Adipose tissue (tissue), 3 donors: ENCODE measurements around the gene CCDC88A. TPM values are rescaled to one million over a fixed set of nuclear protein-coding genes. Genes with fewer than 3 reads are reported as not detected.
"Not testable (repeated sequence)": the region's sequence is repeated elsewhere in the genome, so short reads cannot be mapped to it uniquely, and the experiment has no call there.

ENCODE experiments used
- H3K27ac ChIP-seq: one replicate; pipeline ENCODE4 v1.5.1; 2013; ENCODE audit warnings: low read depth, low read length
- WGBS, 3 donors: extraction: QIAGEN DNeasy Blood & Tissue Kit; methylation state at CpG; one replicate each; pipeline ENCODE4 v1.1.7; 2013; 5-methylcytosine and 5-hydroxymethylcytosine counted together
- polyA plus RNA-seq, 3 donors: library from polyadenylated mRNA; stranded (reverse); fragments of 200-250 nt; gene quantifications; one replicate each; pipeline ENCODE4 v1.2.3, GENCODE V29; 2013
- donor health status: healthy with polysubstance abuse.
- donor health status: Bipolar disorder and iron deficiency.
- donor health status: healthy.

The CCDC88A gene
- polyA plus RNA-seq, 3 donors: 5.3 to 17.5 (median 8.5) TPM

DNA sequence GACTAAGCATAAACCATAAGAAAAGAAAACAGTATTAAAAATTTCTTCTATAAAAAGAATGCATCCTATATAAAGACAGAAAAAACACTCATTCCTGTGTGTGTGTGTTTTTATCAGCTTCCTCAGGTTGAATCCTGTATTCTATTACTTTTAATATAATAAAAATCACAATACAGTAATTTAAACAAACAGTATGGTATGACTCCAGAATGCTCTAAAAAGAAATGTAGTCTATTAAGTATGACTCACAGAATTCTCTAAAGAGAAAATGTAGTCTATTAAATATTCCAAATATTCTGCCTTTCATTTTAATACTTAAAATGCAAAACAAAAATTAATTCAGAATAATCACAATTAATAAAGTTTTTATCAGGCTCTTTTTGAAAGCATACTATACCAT is 19.8 kb downstream of the CCDC88A start:
- H3K27ac ChIP-seq: no peak overlapping the region

DNA sequence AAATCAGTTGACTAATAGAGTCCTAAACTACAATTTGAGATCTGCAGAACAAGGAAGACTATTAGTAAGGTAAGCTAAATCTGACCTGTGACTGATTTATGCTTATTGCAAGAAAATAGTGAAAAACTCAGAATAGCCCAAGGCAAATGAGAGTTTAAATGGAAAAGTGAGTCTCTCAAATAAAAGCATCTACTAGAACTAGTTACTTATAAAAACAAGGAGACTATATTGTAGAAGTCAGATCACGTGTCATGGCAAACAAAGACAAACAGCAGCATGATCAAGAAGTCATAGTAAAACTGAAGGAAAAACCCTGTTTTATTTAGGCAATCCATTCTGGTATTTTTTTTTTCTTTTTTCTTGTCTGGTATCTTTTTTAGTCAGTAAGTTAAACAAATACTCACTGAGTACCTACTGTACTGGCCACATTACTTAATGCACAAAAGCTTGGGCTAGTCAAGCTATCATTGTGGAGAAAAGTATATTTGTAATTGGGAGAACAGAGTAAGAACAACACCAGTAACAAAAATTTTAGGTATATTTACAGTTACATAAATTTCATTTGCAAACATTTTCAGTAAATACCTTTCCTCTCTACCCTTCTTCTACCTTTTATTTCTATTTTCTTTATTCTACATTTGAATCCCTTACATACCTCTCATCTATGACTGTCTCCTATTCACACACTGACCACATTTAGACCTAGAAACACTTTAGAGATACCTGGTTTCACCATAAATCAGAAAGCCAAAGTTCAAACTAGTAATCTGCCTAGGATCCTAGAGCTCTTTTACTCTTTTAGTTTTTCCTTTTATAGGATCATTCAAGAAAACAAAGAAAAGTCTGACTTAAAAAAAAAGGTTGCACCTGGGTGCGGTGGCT is 23.7 kb downstream of the CCDC88A start:
- H3K27ac ChIP-seq: no peak overlapping the region
- 70 to 73% (median 72%) methylated on average over 2 of the region's 2 CpGs for WGBS, 3 donors

- H3K27ac ChIP-seq: no peak overlapping the region
- 77 to 86% (median 82%) methylated on average over 3 of the region's 3 CpGs for WGBS, 3 donors
Measured at GRCh38 chr2:55391615-55392242, 27.9 kb downstream of the CCDC88A start.

DNA sequence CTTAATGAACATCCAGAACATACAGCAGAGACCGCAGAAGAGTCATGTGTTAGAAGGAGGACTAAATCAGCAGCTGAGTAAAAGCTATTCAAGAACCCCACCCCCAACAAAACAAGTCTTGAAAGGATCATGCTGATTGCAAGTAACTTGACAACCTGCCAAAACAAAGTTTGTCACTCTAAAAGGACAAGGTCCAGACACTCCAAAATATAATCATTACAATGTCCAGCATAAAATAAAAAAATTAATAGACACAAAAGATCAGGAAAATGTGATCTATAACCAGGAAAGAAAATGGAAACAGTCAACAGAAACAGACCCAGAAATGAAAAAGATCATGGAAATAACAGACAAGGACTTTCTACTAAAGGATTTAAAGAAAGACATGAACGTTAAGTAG is 28.5 kb downstream of the CCDC88A start:
- no peak overlapping the region for H3K27ac ChIP-seq
- whole genome bisulfite sequencing, 3 donors: 83 to 93% (median 91%) methylated on average over 2 of the region's 2 CpGs

- WGBS, 3 donors: 92 to 95% (median 94%) methylated on average over 10 of the region's 10 CpGs
Measured at GRCh38 chr2:55385516-55385915, 34.1 kb downstream of the CCDC88A start.

GRCh38 chr2:55384786-55385185 is 34.9 kb downstream of the CCDC88A start:
- WGBS, 3 donors: 90 to 98% (median 95%) methylated on average over 4 of the region's 4 CpGs
- H3K27ac ChIP-seq: no peak overlapping the region

More at GRCh38 chr2:55385516-55385915, 34.1 kb downstream of the CCDC88A start:
- not testable (repeated sequence) for H3K27ac ChIP-seq

DNA sequence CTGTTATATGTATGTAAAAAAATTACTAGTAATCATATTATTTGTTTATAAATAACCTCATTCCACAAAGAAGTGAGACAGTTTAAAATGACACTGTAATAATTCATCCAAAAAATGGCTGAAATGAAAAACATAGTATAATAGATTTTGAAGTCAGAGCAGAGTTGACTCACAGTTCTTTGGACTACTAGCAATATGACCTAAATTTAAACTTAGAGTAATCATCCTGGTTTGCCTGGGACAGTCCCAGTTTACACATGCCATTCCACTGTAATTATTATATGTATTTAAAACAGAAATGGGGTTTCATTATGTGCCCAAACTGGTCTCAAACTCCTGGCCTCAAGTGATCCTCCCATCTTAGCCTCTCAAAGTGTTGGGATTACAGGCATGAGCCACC is 48.3 kb downstream of the CCDC88A start:
- no peak overlapping the region for H3K27ac ChIP-seq

- 97 to 99% (median 98%) methylated on average over 4 of the region's 4 CpGs for WGBS, 3 donors
- no peak overlapping the region for H3K27ac ChIP-seq
Measured at GRCh38 chr2:55370208-55370607, 49.4 kb downstream of the CCDC88A start.

- no peak overlapping the region for H3K27ac ChIP-seq
- WGBS, 3 donors: 50 to 68% (median 60%) methylated on average over 3 of the region's 3 CpGs
Measured at GRCh38 chr2:55365303-55365702, 54.4 kb downstream of the CCDC88A start.

GRCh38 chr2:55364189-55365055 is 55.2 kb downstream of the CCDC88A start:
- no peak overlapping the region for H3K27ac ChIP-seq
- WGBS, 3 donors: 59 to 73% (median 70%) methylated on average over 3 of the region's 3 CpGs

- H3K27ac ChIP-seq: no peak overlapping the region
- 96% methylated on average over 3 of the region's 3 CpGs for whole genome bisulfite sequencing, 3 donors
Measured at GRCh38 chr2:55363636-55364035, 56.0 kb downstream of the CCDC88A start.

DNA sequence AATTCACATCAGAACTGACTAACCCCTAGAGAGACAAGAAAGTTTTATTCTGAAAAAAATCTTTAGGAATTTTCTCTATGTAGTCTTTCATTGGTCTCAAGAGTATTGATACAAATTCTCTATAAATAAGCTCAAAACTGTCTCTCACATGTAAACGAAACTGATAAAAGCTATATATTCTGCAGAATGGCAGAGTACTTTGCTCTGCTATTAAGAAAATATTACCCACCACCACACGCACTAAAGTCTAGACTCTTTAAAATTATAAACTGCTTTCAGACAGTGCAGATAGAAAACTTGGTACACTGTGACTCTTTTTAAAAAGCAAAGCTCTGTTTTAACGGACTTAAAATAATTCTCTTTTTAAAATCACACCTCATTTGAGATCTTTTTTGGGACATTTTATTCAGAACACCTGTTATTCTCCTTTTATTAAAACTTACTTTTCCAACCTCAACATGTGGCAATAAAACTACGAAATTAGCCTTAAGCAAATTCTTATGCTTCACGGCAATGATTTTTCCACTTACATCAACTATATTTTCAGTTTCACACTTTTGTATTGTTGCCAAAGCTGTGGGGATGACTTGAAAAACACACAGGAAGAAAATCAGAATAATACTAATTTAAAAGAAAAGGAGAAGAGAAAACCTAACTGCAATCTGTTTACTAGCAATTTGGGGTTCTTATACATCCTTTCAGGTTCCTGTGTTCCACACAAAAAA is 58.0 kb downstream of the CCDC88A start:
- no peak overlapping the region for H3K27ac ChIP-seq
- 77 to 84% (median 81%) methylated on average over 5 of the region's 5 CpGs for WGBS, 3 donors

DNA sequence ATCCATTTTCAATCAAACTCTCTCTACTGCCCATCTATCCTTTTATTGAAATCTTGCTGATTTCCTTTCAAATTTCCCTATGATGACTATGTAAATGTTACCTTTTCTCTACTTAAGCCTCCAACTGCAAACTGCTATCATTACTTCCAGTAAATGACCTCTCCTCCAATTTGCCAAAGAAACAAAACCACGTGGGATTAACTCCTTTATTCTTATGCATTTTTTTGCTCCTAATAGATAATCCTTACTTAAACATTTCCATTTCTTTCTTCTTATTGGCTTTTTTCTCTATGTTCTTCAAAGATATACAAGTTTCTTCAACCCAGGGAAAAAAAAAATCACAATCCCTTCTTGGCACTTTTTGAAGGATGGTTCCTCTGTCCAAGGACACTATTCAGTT is 61.2 kb downstream of the CCDC88A start:
- 79 to 86% (median 84%) methylated on average over 1 of the region's 1 CpG for WGBS, 3 donors
- H3K27ac ChIP-seq: no peak overlapping the region

GRCh38 chr2:55357927-55358326 is 61.7 kb downstream of the CCDC88A start:
- H3K27ac ChIP-seq: no peak overlapping the region
- WGBS, 3 donors: 87 to 92% (median 91%) methylated on average over 2 of the region's 2 CpGs

DNA sequence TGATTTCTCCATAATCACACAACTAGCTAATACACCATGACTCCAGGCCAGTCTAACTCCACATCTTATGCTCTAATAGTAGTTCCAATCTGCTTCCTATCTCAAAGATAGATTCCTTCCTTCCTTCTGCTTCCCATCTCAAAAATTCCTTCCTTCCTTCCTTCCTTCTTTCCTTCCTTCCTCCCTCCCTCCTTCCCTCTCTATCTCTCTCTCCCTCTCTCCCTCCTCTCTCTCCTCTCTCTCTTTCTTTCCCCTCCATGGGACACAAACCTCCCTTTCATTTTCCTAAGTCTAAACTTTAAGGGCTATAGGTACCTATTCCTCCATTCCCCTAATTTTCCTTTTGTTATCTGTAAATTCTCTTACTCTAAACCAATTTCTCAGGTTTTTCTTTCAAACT is 62.5 kb downstream of the CCDC88A start:
- no peak overlapping the region for H3K27ac ChIP-seq

DNA sequence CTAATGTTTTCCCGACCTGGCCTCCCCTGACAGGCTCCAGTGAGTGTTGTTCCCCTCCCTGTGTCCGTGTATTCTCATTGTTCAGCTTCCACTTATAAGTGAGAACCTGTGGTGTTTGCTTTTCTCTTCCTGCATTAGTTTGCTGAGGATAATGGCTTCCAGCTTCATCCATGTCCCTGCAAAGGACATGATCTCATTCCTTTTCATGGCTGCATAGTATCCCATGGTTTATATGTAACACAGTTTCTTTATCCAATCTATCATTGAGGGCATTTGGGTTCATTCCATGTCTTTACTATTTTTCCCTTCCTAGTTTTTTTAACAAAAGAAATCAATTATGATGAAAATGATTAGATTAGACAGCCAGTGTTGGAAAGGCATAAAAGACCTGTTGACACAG is 63.5 kb downstream of the CCDC88A start:
- H3K27ac ChIP-seq: not testable (repeated sequence)
- 97 to 100% (median 97%) methylated on average over 2 of the region's 2 CpGs for WGBS, 3 donors

DNA sequence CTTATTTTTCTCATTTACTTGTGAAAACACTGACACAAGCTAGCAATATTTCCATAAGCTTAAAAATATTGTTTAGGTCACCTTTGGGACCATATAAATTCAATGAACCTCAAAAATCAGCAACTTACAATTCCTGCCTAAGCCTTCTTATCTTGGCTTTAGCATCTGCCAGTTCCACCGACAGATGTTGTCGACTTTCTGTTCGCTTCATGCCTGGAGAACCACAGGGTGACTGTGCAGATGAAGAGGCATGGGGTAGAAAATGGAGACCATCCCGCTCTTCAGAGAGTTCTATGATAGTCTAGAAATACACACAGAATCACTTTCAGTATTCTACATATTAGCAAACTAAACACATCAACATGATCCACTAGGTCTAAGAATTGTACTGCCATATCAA is 64.2 kb downstream of the CCDC88A start:
- 97 to 99% (median 97%) methylated on average over 4 of the region's 4 CpGs for WGBS, 3 donors
- H3K27ac ChIP-seq: no peak overlapping the region

DNA sequence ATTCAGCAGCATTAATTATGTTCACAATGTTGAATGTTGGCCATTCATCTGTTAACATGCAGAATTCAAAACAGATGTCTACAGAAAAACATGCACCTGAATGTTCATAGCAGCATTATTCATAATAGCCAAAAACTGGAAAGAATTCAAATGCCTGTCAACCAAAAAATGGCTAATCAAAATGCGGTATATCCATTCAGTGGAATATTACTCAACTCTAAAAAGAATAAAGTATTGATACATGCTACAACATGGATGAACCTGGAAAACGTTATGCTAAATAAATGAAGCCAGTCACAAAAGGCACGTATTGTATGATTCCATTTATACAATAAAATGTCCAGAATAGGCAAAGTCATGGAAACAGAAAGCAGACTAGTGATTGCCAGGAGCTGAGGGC is 68.0 kb downstream of the CCDC88A start:
- no peak overlapping the region for H3K27ac ChIP-seq
- 98 to 99% (median 99%) methylated on average over 3 of the region's 3 CpGs for WGBS, 3 donors

GRCh38 chr2:55345064-55345463 is 74.6 kb downstream of the CCDC88A start:
- WGBS, 3 donors: 95 to 98% (median 98%) methylated on average over 4 of the region's 4 CpGs
- no peak overlapping the region for H3K27ac ChIP-seq
